ENCODE results near the gene CASP7. TPM values are rescaled to one million over a fixed set of nuclear protein-coding genes. Genes with fewer than 3 reads are reported as not detected.
"Not testable (repeated sequence)": the region's sequence is repeated elsewhere in the genome, so short reads cannot be mapped to it uniquely, and the experiment has no call there.

CASP7 gene
- total RNA-seq, 1 experiment from 2014 or later = 22.7 TPM

GRCh38 chr10:113647812-113648211 lies 31.9 kb upstream of the CASP7 start:
- intact Hi-C loops (cut with micrococcal nuclease; ENCODE audit: unreplicated experiment) = no loop called here
- no TSS peak for BruUV-seq (replicated peaks)
- no peaks in the 10 kb centered on the region for H3K4me1 Mint-ChIP-seq (ENCODE audit: low read depth, unreplicated experiment)
- peaks cover 82% of the 10 kb centered on the region for H3K27me3 Mint-ChIP-seq (ENCODE audit: unreplicated experiment)
- no peak for DNase-seq
- CTCF ChIA-PET = no interaction called here
- no peaks in the 10 kb centered on the region for H3K9me3 Mint-ChIP-seq (ENCODE audit: low read depth, unreplicated experiment)
- H3K4me3 Mint-ChIP-seq (ENCODE audit: low read depth, unreplicated experiment) = no peak overlapping the region
- H3K36me3 Mint-ChIP-seq (ENCODE audit: insufficient read depth, unreplicated experiment) = no peaks in the 10 kb centered on the region
- H3K27ac Mint-ChIP-seq (ENCODE audit: unreplicated experiment) = no peak overlapping the region
- no peak for TF ChIP-seq CTCF (IDR thresholded peaks at IDR 0.05; ENCODE audit: unreplicated experiment)

DNA sequence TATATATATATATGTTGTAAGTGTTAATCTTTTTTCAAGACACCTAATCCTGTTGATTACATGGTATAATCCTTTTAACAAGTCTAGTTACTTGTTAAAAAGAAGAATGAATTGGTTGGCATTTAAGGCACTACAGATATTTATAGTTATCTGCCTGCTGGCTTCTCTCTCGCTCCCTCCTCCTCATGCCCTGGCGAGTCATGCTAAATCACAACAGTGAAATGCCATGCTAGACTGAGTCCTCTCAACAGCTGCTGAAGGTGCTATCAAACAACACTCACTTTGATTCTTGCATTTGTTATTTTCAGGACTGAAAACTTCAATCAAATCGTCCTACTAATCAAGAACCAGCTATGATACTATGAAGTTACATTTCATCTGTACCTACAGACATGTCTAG lies 31.2 kb upstream of the CASP7 start:
- BruUV-seq (replicated peaks) = no TSS peak
- Mint-ChIP-seq H3K27me3 (ENCODE audit: unreplicated experiment) (peaks cover 80% of the 10 kb centered on the region), H3K4me3 (ENCODE audit: low read depth, unreplicated experiment) (no peak overlapping the region)

DNA sequence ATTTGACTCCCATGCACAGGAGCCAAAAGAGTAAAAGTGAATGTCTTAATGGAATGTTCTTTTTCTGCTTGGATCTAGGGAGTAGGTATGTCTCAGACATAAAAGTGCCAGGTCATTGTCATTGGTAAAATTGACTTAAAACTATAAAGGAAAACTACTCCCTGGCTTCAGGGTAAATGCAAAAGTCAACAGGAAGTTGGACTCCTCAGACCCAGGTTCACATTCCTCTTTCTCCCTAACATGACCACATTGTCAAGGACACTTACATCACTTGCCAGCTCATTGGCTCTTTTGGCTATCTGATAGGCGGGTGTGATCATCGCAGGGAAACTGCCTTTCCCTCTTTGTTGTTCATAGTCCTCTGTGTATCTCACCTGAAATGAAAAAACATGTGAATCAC lies 29.5 kb upstream of the CASP7 start:
- no peaks in the 10 kb centered on the region for H3K9me3 Mint-ChIP-seq (ENCODE audit: low read depth, unreplicated experiment)
- intact Hi-C loops (cut with micrococcal nuclease; ENCODE audit: unreplicated experiment) = no loop called here
- no peak for DNase-seq
- peaks cover 85% of the 10 kb centered on the region for H3K27me3 Mint-ChIP-seq (ENCODE audit: unreplicated experiment)
- no TSS peak for BruUV-seq (replicated peaks)
- H3K4me3 Mint-ChIP-seq (ENCODE audit: low read depth, unreplicated experiment) = no peak overlapping the region
- CTCF ChIA-PET = no interaction called here
- H3K27ac Mint-ChIP-seq (ENCODE audit: unreplicated experiment) = no peak overlapping the region
- TF ChIP-seq CTCF (IDR thresholded peaks at IDR 0.05; ENCODE audit: unreplicated experiment) = no peak
- H3K4me1 Mint-ChIP-seq (ENCODE audit: low read depth, unreplicated experiment) = no peaks in the 10 kb centered on the region
- H3K36me3 Mint-ChIP-seq (ENCODE audit: insufficient read depth, unreplicated experiment) = no peaks in the 10 kb centered on the region

More for the DNA sequence above, 31.2 kb upstream of the CASP7 start:
- intact Hi-C loops (cut with micrococcal nuclease; ENCODE audit: unreplicated experiment) = no loop called here
- no peaks in the 10 kb centered on the region for H3K36me3 Mint-ChIP-seq (ENCODE audit: insufficient read depth, unreplicated experiment)
- DNase-seq = no peak
- no peak overlapping the region for H3K27ac Mint-ChIP-seq (ENCODE audit: unreplicated experiment)
- TF ChIP-seq CTCF (IDR thresholded peaks at IDR 0.05; ENCODE audit: unreplicated experiment) = no peak
- CTCF ChIA-PET = no interaction called here
- H3K4me1 Mint-ChIP-seq (ENCODE audit: low read depth, unreplicated experiment) = no peaks in the 10 kb centered on the region
- H3K9me3 Mint-ChIP-seq (ENCODE audit: low read depth, unreplicated experiment) = no peaks in the 10 kb centered on the region

GRCh38 chr10:113651021-113651420 lies 28.7 kb upstream of the CASP7 start:
- TF ChIP-seq CTCF (IDR thresholded peaks at IDR 0.05; ENCODE audit: unreplicated experiment) = no peak
- H3K4me3 Mint-ChIP-seq (ENCODE audit: low read depth, unreplicated experiment) = no peak overlapping the region
- no peaks in the 10 kb centered on the region for H3K4me1 Mint-ChIP-seq (ENCODE audit: low read depth, unreplicated experiment)
- H3K36me3 Mint-ChIP-seq (ENCODE audit: insufficient read depth, unreplicated experiment) = no peaks in the 10 kb centered on the region
- BruUV-seq (replicated peaks) = no TSS peak
- DNase-seq = no peak
- CTCF ChIA-PET = no interaction called here
- no peak overlapping the region for H3K27ac Mint-ChIP-seq (ENCODE audit: unreplicated experiment)
- H3K27me3 Mint-ChIP-seq (ENCODE audit: unreplicated experiment) = peaks cover 80% of the 10 kb centered on the region
- intact Hi-C loops (cut with micrococcal nuclease; ENCODE audit: unreplicated experiment) = no loop called here
- no peaks in the 10 kb centered on the region for H3K9me3 Mint-ChIP-seq (ENCODE audit: low read depth, unreplicated experiment)

DNA sequence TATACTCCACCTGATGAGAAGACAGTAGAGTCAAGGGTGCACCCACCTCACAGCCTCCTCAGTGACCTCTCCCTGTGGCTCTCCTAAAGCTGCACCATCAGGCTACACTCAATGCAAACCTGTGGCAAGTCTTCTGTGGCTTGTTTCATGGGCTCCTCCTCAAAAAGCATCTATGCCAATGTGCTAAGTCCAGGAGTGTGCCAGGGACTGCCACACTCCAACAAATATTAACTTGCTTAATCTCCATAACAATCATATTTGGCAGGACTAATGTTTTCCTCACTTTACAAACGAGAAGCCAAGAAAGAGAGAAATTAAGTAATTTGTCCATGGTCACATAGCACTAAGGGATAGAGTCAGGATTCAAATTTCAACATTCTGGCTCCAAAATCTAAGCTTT lies 27.8 kb upstream of the CASP7 start:
- no TSS peak for BruUV-seq (replicated peaks)
- CTCF ChIA-PET = no interaction called here
- no peak for DNase-seq
- no peak overlapping the region for H3K4me3 Mint-ChIP-seq (ENCODE audit: low read depth, unreplicated experiment)
- H3K27me3 Mint-ChIP-seq (ENCODE audit: unreplicated experiment) = peaks cover 80% of the 10 kb centered on the region
- H3K27ac Mint-ChIP-seq (ENCODE audit: unreplicated experiment) = no peak overlapping the region
- no peak for TF ChIP-seq CTCF (IDR thresholded peaks at IDR 0.05; ENCODE audit: unreplicated experiment)
- H3K9me3 Mint-ChIP-seq (ENCODE audit: low read depth, unreplicated experiment) = no peaks in the 10 kb centered on the region
- H3K4me1 Mint-ChIP-seq (ENCODE audit: low read depth, unreplicated experiment) = no peaks in the 10 kb centered on the region
- intact Hi-C loops (cut with micrococcal nuclease; ENCODE audit: unreplicated experiment) = no loop called here
- no peaks in the 10 kb centered on the region for H3K36me3 Mint-ChIP-seq (ENCODE audit: insufficient read depth, unreplicated experiment)

DNA sequence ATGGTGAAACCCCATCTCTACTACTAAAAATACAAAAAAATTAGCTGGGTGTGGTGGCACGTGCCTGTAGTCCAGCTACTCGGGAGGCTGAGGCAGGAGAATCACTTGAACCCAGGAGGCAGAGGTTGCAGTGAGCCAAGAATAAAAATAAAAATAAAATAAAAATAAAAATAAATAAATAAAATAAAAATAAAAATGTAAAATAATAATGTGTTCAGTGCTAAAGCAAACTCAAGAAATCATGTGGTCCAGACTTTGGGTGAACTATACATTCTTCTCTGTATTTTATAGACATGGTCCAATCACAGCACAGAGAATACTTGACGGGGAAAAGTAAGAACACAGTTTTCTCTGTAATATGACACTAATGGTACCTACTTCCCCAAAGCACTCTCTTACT lies 27.3 kb upstream of the CASP7 start:
- H3K27me3 Mint-ChIP-seq (ENCODE audit: unreplicated experiment) = peaks cover 80% of the 10 kb centered on the region
- H3K4me1 Mint-ChIP-seq (ENCODE audit: low read depth, unreplicated experiment); BruUV-seq (replicated peaks); intact Hi-C loops (cut with micrococcal nuclease; ENCODE audit: unreplicated experiment); CTCF ChIA-PET; H3K36me3 Mint-ChIP-seq (ENCODE audit: insufficient read depth, unreplicated experiment); H3K27ac Mint-ChIP-seq (ENCODE audit: unreplicated experiment); H3K9me3 Mint-ChIP-seq (ENCODE audit: low read depth, unreplicated experiment); H3K4me3 Mint-ChIP-seq (ENCODE audit: low read depth, unreplicated experiment); DNase-seq: not testable (repeated sequence)
